Stimulated activated CD4-positive, alpha-beta T cell treated with anti-CD3 and anti-CD28 coated beads, TNF-alpha, amount 100 ng/mL, for 4 hours (primary cell): ENCODE data around the gene NYAP2.

Experiments used
- DNase-seq, 3 experiments: peaks; one replicate each; pipeline ENCODE4 v3.0.0-alpha.2; 2020; ENCODE audit warnings: low read depth in 3 of 3

Gene NYAP2

GRCh38 chr2:225616848-225617247 is 217.3 kb downstream of the NYAP2 start:
- no peak for DNase-seq

DNA sequence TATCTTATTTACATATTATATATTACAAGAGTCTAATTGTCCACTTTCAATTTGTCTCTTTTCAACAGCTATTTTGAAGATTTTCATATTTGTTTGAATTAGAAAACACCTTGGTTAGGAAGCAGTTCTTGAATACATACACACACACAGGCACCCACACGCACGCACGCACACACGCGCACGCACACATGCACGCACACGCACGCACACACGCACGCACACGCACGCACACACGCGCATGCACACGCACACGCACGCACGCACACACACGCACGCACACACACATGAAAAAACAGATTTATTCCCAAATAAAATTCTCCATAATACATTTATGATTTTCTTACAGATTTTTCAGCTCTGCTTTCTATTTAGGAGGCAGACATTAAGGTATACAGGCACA is 220.7 kb downstream of the NYAP2 start:
- DNase-seq = no peak

DNA sequence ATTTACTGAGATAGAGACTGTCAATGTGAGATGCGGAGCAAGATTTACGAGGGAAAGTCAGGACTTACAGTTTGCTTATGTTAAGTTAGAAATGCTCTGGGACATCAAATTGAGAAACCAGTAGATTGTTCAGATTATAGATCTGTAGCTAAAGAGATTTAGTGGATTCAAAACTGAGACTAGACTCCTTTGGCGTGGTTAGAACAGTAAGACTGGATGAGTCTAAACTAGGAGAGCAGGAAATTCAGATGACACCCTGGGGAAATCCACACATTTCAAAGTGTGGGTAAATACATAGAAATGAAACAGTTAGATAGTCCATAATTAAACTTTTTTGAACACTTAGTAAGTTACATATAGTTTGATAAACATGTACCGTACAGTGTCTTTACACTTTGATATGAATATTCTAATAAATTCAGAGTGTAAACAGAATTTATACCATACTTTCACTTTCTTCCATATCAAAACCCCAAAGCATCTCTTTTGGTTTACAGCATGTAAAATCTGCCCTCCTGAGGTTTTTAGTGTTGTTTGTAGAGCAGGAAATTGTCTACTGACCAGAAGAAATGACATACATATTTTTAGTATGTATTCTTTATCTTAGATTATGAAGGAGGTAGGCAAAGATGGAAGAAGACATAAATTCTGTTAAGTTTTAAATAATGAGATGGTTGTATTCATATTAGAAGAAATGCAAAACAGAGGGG is 231.5 kb downstream of the NYAP2 start:
- no peak for DNase-seq

- no peak for DNase-seq
These were observed 232.8 kb downstream of the NYAP2 start for GRCh38 chr2:225632351-225632750.

DNA sequence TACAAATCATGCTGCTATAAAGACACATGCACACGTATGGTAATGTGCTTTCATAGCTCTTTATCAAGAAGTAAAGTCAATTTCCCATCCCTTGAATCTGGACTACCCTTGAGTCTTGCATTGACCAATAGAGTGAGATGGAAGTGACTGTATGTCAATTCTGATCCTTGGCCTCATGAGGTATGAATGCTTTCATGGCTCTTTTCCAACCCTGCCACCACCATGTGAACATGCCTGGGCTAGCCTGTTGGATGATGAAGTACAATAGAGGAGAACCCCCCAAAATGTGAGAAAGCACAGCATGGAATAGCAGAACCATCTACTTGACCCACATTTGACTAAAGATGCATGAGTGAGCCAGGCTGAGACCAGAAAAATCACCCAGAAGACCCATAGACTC is 237.0 kb downstream of the NYAP2 start:
- DNase-seq = no peak

GRCh38 chr2:225637259-225637658 is 237.7 kb downstream of the NYAP2 start:
- DNase-seq = no peak

GRCh38 chr2:225640550-225640949 is 241.0 kb downstream of the NYAP2 start:
- DNase-seq = no peak

DNA sequence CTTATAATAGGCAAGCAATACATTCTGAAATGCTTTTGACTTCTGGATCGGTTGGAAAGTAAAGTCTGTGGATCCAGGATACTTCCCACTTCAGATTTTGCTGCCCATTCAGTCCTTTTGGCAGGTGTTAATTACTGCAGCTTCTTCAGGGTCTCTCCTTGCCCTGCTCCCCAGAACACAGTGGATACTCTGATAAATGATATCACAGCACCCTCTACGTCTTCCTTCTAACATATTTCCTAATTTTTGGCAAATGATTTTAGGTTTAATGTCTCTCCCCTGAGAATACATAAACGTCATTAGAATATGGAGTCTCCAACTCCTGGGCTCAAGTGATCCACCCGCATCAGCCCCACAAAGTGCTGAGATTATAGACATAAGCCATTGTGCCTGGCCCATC is 249.8 kb downstream of the NYAP2 start:
- DNase-seq = no peak

DNA sequence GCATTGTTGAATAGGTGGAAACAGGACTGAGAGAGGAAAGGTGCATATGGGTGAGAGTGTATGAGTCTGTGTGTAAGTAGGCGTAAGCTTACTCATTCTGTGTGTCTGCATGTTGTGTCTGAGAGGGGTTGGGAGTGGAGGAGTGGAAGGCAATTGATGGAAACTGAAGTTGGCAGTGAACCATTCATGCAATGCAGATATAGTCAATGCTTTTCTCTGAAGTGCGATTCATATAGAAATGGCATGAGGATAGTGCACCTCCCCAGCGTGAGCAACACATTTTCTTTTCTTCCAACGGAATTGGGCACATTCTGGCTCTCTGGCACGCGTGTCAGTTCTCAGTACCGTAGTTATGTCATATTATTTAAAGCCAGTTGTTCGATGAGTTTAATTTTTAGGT is 250.5 kb downstream of the NYAP2 start:
- no peak for DNase-seq

- DNase-seq = peak; percentile 42 to 62 (median 57)
These were observed 261.0 kb downstream of the NYAP2 start for GRCh38 chr2:225660262-225661131.

- no peak for DNase-seq
These were observed 262.6 kb downstream of the NYAP2 start for GRCh38 chr2:225662101-225662500.

GRCh38 chr2:225667445-225667844 is 267.9 kb downstream of the NYAP2 start:
- DNase-seq = no peak

DNA sequence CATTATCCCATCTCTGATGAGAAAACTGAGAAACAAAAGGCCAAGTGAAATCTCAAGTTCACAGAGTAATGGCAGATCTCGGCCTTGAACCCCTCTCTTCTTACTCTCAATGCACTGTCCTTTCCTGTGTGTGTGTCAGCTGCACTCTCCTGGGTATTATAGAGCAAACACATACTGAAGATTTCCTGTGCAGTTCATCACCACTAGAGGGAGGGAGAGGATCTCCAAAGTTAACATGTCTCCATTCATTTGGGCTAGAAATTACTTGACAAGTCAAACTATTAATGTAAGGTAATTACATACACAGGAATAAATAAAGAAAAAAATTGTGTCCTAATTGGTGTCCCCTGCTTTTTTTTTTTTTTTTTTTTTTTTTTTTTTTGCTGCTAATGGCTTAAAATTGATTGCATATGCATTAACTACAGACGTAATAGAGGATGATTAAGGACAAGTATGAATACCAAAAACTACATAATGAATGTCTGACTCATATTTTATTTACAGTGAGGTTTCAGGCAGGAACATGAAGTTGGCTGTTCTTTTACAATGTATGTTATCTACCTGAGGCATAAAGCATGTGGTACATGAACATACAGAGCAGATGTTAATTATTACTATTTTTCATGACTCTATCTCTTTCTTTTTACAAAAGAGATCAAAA is 269.2 kb downstream of the NYAP2 start:
- DNase-seq = no peak

DNA sequence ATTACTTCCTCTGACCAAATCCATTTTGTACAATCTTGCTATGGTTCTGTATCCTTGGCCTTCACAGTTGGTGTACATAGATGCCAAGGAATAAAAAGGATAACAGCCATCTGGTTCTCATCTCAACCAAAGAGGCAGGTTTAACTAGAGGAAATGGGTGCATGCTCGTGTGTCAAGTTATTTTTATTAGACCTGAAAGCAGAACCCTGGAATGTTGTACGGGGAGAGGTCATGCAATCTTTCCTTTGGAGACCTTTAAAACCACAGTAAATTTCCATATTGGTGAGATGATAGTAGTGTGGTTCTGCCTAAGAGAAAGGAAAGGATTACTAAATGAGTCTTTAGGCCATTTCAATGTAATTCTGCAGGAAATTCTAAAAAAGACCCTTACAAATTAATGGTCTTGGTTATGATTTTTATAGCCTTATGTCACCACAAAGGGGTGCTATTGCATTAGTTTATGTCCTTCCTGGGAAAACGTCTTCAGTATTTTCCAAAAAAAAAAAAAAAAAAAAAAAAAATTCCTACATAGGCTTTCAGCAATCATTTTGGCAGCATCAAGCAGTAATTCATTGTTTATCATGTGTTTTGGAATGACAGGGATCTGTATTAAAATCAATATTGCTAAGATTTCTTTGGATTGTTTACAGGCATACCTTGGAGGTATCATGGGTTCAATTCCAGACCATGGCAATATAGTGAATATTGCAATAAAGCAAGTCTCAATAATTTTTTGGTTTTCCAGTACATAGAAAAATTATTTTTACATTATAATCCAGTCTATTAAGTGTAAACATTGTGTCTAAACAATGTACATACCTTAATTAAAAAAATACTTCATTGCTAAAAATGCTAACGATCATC is 270.8 kb downstream of the NYAP2 start:
- DNase-seq = no peak

- no peak for DNase-seq
These were observed 279.3 kb downstream of the NYAP2 start for GRCh38 chr2:225678792-225679191.

- no peak for DNase-seq
These were observed 283.7 kb downstream of the NYAP2 start for GRCh38 chr2:225683258-225683657.

DNA sequence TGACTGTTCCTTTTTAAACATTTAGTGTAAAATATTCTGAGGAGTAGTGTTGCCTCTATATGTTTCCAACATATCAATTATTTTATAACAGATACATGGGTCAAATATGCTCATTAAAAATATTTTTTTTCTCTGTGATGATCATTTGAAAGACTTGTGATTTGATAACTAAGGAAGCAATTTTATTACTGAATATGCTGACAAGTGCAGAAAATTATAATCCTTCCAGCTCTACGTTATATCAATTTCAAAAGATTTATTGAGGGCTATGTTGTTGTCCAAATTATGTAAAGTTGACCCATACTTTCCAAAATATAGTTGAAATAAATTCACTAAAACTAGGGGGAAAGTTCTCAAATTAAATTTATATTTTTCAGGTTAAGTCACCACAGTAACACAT is 290.6 kb downstream of the NYAP2 start:
- DNase-seq = no peak

DNA sequence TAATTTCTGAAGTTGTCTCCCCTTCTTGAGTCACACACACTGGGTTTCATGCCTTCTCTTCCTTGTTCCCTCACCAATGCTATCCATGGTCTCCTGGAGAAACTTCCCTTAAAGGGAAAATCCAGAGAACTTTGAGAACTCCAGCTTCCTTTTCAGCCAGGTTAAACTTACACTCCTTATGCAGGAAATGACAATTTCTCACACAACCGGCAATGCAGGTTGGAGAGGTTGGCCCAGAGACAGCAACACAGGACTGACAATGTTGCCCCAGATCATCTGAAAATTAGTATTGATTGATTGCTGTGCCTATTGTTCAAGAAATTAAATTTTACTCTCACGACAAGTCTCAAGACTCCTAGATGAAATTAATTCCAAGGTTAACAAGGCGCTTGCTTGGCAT is 292.2 kb downstream of the NYAP2 start:
- DNase-seq = no peak

GRCh38 chr2:225693259-225693658 is 293.7 kb downstream of the NYAP2 start:
- no peak for DNase-seq

DNA sequence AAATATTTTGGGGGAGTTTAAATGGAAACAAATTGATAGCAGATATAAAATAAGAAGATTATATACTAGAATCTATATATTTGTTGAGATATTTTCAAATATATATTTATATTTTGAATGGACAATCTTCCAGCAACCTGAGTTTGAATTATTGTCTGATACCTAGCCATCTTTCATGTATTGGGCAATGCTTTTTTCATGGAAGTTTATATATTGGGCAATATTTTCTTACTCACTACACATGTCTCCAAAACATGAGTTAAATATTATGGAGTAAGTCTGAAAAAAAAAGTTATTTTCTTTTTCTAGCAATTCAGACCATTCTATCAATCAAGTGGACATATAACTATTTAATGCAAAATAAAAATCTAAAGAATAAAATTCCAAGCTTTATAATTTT is 295.2 kb downstream of the NYAP2 start:
- no peak for DNase-seq

GRCh38 chr2:225697936-225698335 is 298.4 kb downstream of the NYAP2 start:
- no peak for DNase-seq
